CD14-positive monocyte (primary cell): ENCODE measurements around the gene PLEKHM3. TPM values are rescaled to one million over a fixed set of nuclear protein-coding genes. Genes with fewer than 3 reads are reported as not detected.
A peak's percentile ranks its signal among the peaks of the same experiment; 100 is the strongest.

ENCODE experiments used
- DNase-seq, 3 donors: peaks; one replicate each; pipeline ENCODE4 v3.0.0-alpha.2; 2011 to 2022
- H2AFZ ChIP-seq: 2 replicates; pipeline ENCODE4 v1.6.0; 2012; ENCODE audit warnings: mild to moderate bottlenecking, low read depth, low read length, inconsistent platforms; ENCODE audit not compliant: insufficient read depth, poor library complexity, severe bottlenecking
- H3K27ac ChIP-seq, 2 donors: 1 replicate in 1 of 2; 2 replicates in 1 of 2; pipeline ENCODE4 v1.5.1; 2012 to 2013; ENCODE audit warnings: low read length in 2 of 2, control low read depth in 1 of 2, inconsistent platforms in 1 of 2, low read depth in 1 of 2, mild to moderate bottlenecking in 1 of 2
- H3K27me3 ChIP-seq, 2 donors: one replicate each; pipeline versions ENCODE4 v1.6.0 to v1.6.1; 2011 to 2013; ENCODE audit warnings: low read length in 2 of 2; ENCODE audit not compliant: control insufficient read depth in 2 of 2, insufficient read depth in 2 of 2
- H3K36me3 ChIP-seq, 2 donors: replicated peaks in 1 of 2; 1 replicate in 1 of 2; 2 replicates in 1 of 2; pipeline versions ENCODE4 v1.5.1 to v1.6.1; 2012 to 2013; ENCODE audit warnings: low read length in 2 of 2, control low read depth in 1 of 2, inconsistent platforms in 1 of 2, mild to moderate bottlenecking in 1 of 2; ENCODE audit not compliant: insufficient read depth in 2 of 2, control insufficient read depth in 1 of 2
- H3K4me1 ChIP-seq, 2 donors: 1 replicate in 1 of 2; 2 replicates in 1 of 2; pipeline versions ENCODE4 v1.5.1 to v1.6.1; 2012 to 2013; ENCODE audit warnings: low read length in 2 of 2, control low read depth in 1 of 2, inconsistent platforms in 1 of 2, mild to moderate bottlenecking in 1 of 2, moderate library complexity in 1 of 2; ENCODE audit not compliant: insufficient read depth in 2 of 2, control insufficient read depth in 1 of 2
- H3K4me2 ChIP-seq: replicated peaks from 2 replicates; pipeline ENCODE3; 2012; ENCODE audit warnings: low read length, moderate library complexity, mild to moderate bottlenecking; ENCODE audit not compliant: poor library complexity, severe bottlenecking; ENCODE audit errors: extremely low read depth
- H3K4me3 ChIP-seq, 3 experiments: fragments of 200-600 bp in 1 of 3; sonication (generic) in 1 of 3; replicated peaks in 1 of 3; 1 replicate in 2 of 3; 2 replicates in 1 of 3; pipeline ENCODE4 v1.5.1; 2011 to 2013; ENCODE audit warnings: low read length in 3 of 3, mild to moderate bottlenecking in 3 of 3, control low read depth in 2 of 3, low read depth in 2 of 3, inconsistent platforms in 1 of 3, moderate library complexity in 1 of 3
- H3K79me2 ChIP-seq: 2 replicates; pipeline ENCODE4 v1.6.0; 2012; ENCODE audit warnings: mild to moderate bottlenecking, control low read depth, inconsistent platforms, low read length, moderate library complexity; ENCODE audit not compliant: insufficient read depth
- H3K9ac ChIP-seq: 2 replicates; pipeline ENCODE4 v1.6.0; 2017; ENCODE audit warnings: low read length, mild to moderate bottlenecking; ENCODE audit not compliant: insufficient read depth, poor library complexity, severe bottlenecking
- H3K9me3 ChIP-seq, 2 donors: replicated peaks in 1 of 2; 1 replicate in 1 of 2; 2 replicates in 1 of 2; pipeline versions ENCODE4 v1.5.1 to v1.6.1; 2012 to 2013; ENCODE audit warnings: low read length in 2 of 2, control low read depth in 1 of 2; ENCODE audit not compliant: control insufficient read depth in 1 of 2, insufficient read depth in 1 of 2
- H4K20me1 ChIP-seq: 2 replicates; pipeline ENCODE4 v1.6.0; 2012; ENCODE audit warnings: mild to moderate bottlenecking, low read length, control low read depth, moderate library complexity; ENCODE audit not compliant: insufficient read depth
- H3K27ac Mint-ChIP-seq, 7 donors: one replicate each; pipeline ENCODE4 v1.8.0; 2020; ENCODE audit warnings: mild to moderate bottlenecking in 7 of 7, mixed read lengths in 7 of 7, moderate library complexity in 6 of 7, inconsistent platforms in 2 of 7
- H3K27me3 Mint-ChIP-seq, 3 donors: one replicate each; pipeline ENCODE4 v1.8.0; 2021 to 2022; ENCODE audit warnings: low read depth in 3 of 3, mild to moderate bottlenecking in 3 of 3, mixed read lengths in 3 of 3, moderate library complexity in 3 of 3, inconsistent platforms in 1 of 3
- H3K36me3 Mint-ChIP-seq, 2 donors: one replicate each; pipeline ENCODE4 v1.8.0; 2020; ENCODE audit warnings: mixed read lengths in 2 of 2, inconsistent platforms in 1 of 2, mild to moderate bottlenecking in 1 of 2
- H3K4me1 Mint-ChIP-seq: one replicate; pipeline ENCODE4 v1.8.0; 2020; ENCODE audit warnings: mild to moderate bottlenecking, mixed read lengths
- H3K4me3 Mint-ChIP-seq, 2 donors: one replicate each; pipeline ENCODE4 v1.8.0; 2020; ENCODE audit warnings: mild to moderate bottlenecking in 2 of 2, mixed read lengths in 2 of 2, moderate library complexity in 1 of 2
- H3K9me3 Mint-ChIP-seq, 7 donors: one replicate each; pipeline ENCODE4 v1.8.0; 2020 to 2022; ENCODE audit warnings: mixed read lengths in 7 of 7, mild to moderate bottlenecking in 6 of 7, moderate library complexity in 6 of 7, inconsistent platforms in 2 of 7
- WGBS: methylation state at CpG from one replicate; pipeline ENCODE4 v1.1.5; 2013; ENCODE audit warnings: missing lambda C conversion rate; ENCODE audit not compliant: insufficient coverage; 5-methylcytosine and 5-hydroxymethylcytosine counted together
- intact Hi-C, 2 donors: fragments of 100-400 bp; cut with micrococcal nuclease; formaldehyde crosslinking; loops; one replicate each; pipeline versions ENCODE4 v1.15.0 to v1.15.1; 2023
- polyA plus RNA-seq, 3 donors: library from polyadenylated mRNA; depleted of rRNA in 1 of 3; unstranded in 2 of 3; stranded (reverse) in 1 of 3; fragments of 300-500 nt in 2 of 3; fragments of >200 nt in 1 of 3; fragmentation: Illumina TruSeq in 2 of 3; gene quantifications; 1 replicate in 2 of 3; 2 replicates in 1 of 3; pipeline ENCODE4 v1.2.3, GENCODE V29; 2012 to 2021
- TF ChIP-seq, protein P1 (sequence below): fragments of 200-600 bp; IDR thresholded peaks from one replicate; pipeline ENCODE4 v1.8.0; 2022; ENCODE audit warnings: antibody characterized with exemption, mild to moderate bottlenecking

The PLEKHM3 gene
- polyA plus RNA-seq, 3 donors = 3.0 to 8.0 (median 3.0) TPM

- intact Hi-C loops = no loop called here
- H3K27ac Mint-ChIP-seq = peak overlapping the region in 6 of 7 donors; percentile 13 to 87 (median 46)
- H3K36me3 Mint-ChIP-seq = peaks cover 17% of the 10 kb centered on the region in 2 donors
- Histone ChIP-seq H3K4me3 (no peak overlapping the region), H3K27me3 (no peaks in the 10 kb centered on the region), H3K9ac (no peak overlapping the region), H4K20me1 (peaks cover 19% of the 10 kb centered on the region), H3K9me3 (no peaks in the 10 kb centered on the region), H3K79me2 (peaks cover 50% of the 10 kb centered on the region), H2AFZ (no peak overlapping the region), H3K4me2 (no peak overlapping the region), H3K4me1 (peaks cover 6 to 9% of the 10 kb centered on the region in 2 donors), H3K27ac (no peak overlapping the region), H3K36me3 (peaks cover 9 to 15% of the 10 kb centered on the region in 2 donors)
- TF ChIP-seq, protein P1, sequence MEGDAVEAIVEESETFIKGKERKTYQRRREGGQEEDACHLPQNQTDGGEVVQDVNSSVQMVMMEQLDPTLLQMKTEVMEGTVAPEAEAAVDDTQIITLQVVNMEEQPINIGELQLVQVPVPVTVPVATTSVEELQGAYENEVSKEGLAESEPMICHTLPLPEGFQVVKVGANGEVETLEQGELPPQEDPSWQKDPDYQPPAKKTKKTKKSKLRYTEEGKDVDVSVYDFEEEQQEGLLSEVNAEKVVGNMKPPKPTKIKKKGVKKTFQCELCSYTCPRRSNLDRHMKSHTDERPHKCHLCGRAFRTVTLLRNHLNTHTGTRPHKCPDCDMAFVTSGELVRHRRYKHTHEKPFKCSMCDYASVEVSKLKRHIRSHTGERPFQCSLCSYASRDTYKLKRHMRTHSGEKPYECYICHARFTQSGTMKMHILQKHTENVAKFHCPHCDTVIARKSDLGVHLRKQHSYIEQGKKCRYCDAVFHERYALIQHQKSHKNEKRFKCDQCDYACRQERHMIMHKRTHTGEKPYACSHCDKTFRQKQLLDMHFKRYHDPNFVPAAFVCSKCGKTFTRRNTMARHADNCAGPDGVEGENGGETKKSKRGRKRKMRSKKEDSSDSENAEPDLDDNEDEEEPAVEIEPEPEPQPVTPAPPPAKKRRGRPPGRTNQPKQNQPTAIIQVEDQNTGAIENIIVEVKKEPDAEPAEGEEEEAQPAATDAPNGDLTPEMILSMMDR = no peak
- H3K27me3 Mint-ChIP-seq = no peaks in the 10 kb centered on the region
- peaks cover 30% of the 10 kb centered on the region for H3K4me1 Mint-ChIP-seq
- WGBS = no CpG with 5 or more reads among the region's 5 CpGs
- H3K9me3 Mint-ChIP-seq = no peaks in the 10 kb centered on the region
- peak in 1 of 3 donors; percentile 40 for DNase-seq
- peak overlapping the region in 1 of 2 donors; percentile 56 for H3K4me3 Mint-ChIP-seq
Measured at GRCh38 chr2:208017721-208018120, 7.6 kb downstream of the PLEKHM3 start.

GRCh38 chr2:208015475-208015874 is 9.9 kb downstream of the PLEKHM3 start:
- Histone ChIP-seq H3K27ac (no peak overlapping the region), H3K4me3 (no peak overlapping the region), H3K9ac (no peak overlapping the region), H3K4me2 (no peak overlapping the region), H3K79me2 (peaks cover 34% of the 10 kb centered on the region), H3K27me3 (no peaks in the 10 kb centered on the region), H3K4me1 (peaks cover 12 to 15% of the 10 kb centered on the region in 2 donors), H4K20me1 (peaks cover 26% of the 10 kb centered on the region), H3K9me3 (no peaks in the 10 kb centered on the region), H3K36me3 (peaks cover 5 to 11% of the 10 kb centered on the region in 2 donors), H2AFZ (no peak overlapping the region)
- Mint-ChIP-seq H3K27me3 (no peaks in the 10 kb centered on the region), H3K4me1 (peaks cover 44% of the 10 kb centered on the region), H3K27ac (no peak overlapping the region), H3K4me3 (no peak overlapping the region), H3K9me3 (no peaks in the 10 kb centered on the region), H3K36me3 (peaks cover 12 to 14% of the 10 kb centered on the region in 2 donors)
- intact Hi-C loops = no loop called here
- WGBS = 100% methylated on average over 1 of the region's 2 CpGs
- no peak for DNase-seq
- TF ChIP-seq, protein P1 = no peak
